ENCODE measurements around the gene RHOV. TPM values are rescaled to one million over a fixed set of nuclear protein-coding genes. Genes with fewer than 3 reads are reported as not detected.
A peak's percentile ranks its signal among the peaks of the same experiment; 100 is the strongest.

The RHOV gene
- total RNA-seq, 8 experiments from 2014 or later: 0.46 to 1.7 (median 0.83) TPM

GRCh38 chr15:40858706-40859105 is 15.3 kb downstream of the RHOV start:
- WGBS, 10 experiments: 53 to 100% (median 84%) methylated on average over 1 to 7 of the region's 10 CpGs; no CpG with 5 or more reads in 4 of the 10 experiments
- in situ Hi-C loops (cut with MboI; ENCODE audit: low pct_unique_long_range_greater_than_20kb in 2 of 9, low sequenced_read_pairs in 9 of 9, unreplicated experiment in 9 of 9): no loop called here
- Histone ChIP-seq H3K4me1 (replicated peaks in 1 of 2) (peaks cover 0 to 3% of the 10 kb centered on the region in 2 donors), H3K4me3 (no peak overlapping the region), H3K27ac (no peak overlapping the region)
- ATAC-seq (replicated peaks in 6 of 8): no peak

- ATAC-seq (replicated peaks in 6 of 8): peak; percentile 88 to 95 (median 92)
- in situ Hi-C loops (cut with MboI; ENCODE audit: low pct_unique_long_range_greater_than_20kb in 2 of 9, low sequenced_read_pairs in 9 of 9, unreplicated experiment in 9 of 9): no loop called here
- 0 to 100% (median 33%) methylated on average over 2 to 13 of the region's 15 CpGs; no CpG with 5 or more reads in 3 of the 10 experiments for WGBS, 10 experiments
- Histone ChIP-seq H3K4me3 (no peak overlapping the region), H3K4me1 (replicated peaks in 1 of 2) (peaks cover 0 to 3% of the 10 kb centered on the region in 2 donors), H3K27ac (no peak overlapping the region)
Measured at GRCh38 chr15:40857601-40858341, 16.3 kb downstream of the RHOV start.

GRCh38 chr15:40856746-40857145 is 17.3 kb downstream of the RHOV start:
- H3K4me3 ChIP-seq: no peak overlapping the region
- ATAC-seq (replicated peaks in 6 of 8): no peak
- WGBS, 10 experiments: 0 to 100% (median 47%) methylated on average over 1 to 5 of the region's 8 CpGs; no CpG with 5 or more reads in 3 of the 10 experiments
- H3K4me1 ChIP-seq (replicated peaks in 1 of 2): peaks cover 0 to 3% of the 10 kb centered on the region in 2 donors
- H3K27ac ChIP-seq: no peak overlapping the region
- in situ Hi-C loops (cut with MboI; ENCODE audit: low pct_unique_long_range_greater_than_20kb in 2 of 9, low sequenced_read_pairs in 9 of 9, unreplicated experiment in 9 of 9): no loop called here

GRCh38 chr15:40855706-40856234 is 18.3 kb downstream of the RHOV start:
- 31 to 74% (median 49%) methylated on average over 1 to 10 of the region's 13 CpGs; no CpG with 5 or more reads in 4 of the 10 experiments for WGBS, 10 experiments
- Histone ChIP-seq H3K4me1 (replicated peaks in 1 of 2) (peaks cover 0 to 3% of the 10 kb centered on the region in 2 donors), H3K27ac (no peak overlapping the region), H3K4me3 (no peak overlapping the region)
- in situ Hi-C loops (cut with MboI; ENCODE audit: low pct_unique_long_range_greater_than_20kb in 2 of 9, low sequenced_read_pairs in 9 of 9, unreplicated experiment in 9 of 9): no loop called here
- ATAC-seq (replicated peaks in 6 of 8): no peak

- in situ Hi-C loops (cut with MboI; ENCODE audit: low pct_unique_long_range_greater_than_20kb in 2 of 9, low sequenced_read_pairs in 9 of 9, unreplicated experiment in 9 of 9): no loop called here
- 43 to 65% (median 55%) methylated on average over 3 to 10 of the region's 10 CpGs; no CpG with 5 or more reads in 6 of the 10 experiments for WGBS, 10 experiments
Measured at GRCh38 chr15:40854161-40854560, 19.9 kb downstream of the RHOV start.

GRCh38 chr15:40853241-40853890 is 20.7 kb downstream of the RHOV start:
- H3K4me3 ChIP-seq: no peak overlapping the region
- no peak for ATAC-seq (replicated peaks in 6 of 8)
- H3K4me1 ChIP-seq (replicated peaks in 1 of 2): peaks cover 0 to 3% of the 10 kb centered on the region in 2 donors
- no peak overlapping the region for H3K27ac ChIP-seq
- WGBS, 10 experiments: 80 to 90% methylated on average over 2 to 7 of the region's 16 CpGs; no CpG with 5 or more reads in 8 of the 10 experiments
- in situ Hi-C loops (cut with MboI; ENCODE audit: low pct_unique_long_range_greater_than_20kb in 2 of 9, low sequenced_read_pairs in 9 of 9, unreplicated experiment in 9 of 9): no loop called here

More at GRCh38 chr15:40854161-40854560, 19.9 kb downstream of the RHOV start:
- no peak for ATAC-seq (replicated peaks in 6 of 8)
- Histone ChIP-seq H3K27ac (no peak overlapping the region), H3K4me3 (no peak overlapping the region), H3K4me1 (replicated peaks in 1 of 2) (peaks cover 0 to 3% of the 10 kb centered on the region in 2 donors)

GRCh38 chr15:40852529-40852928 is 21.5 kb downstream of the RHOV start:
- 53 to 89% (median 74%) methylated on average over 2 to 5 of the region's 5 CpGs; no CpG with 5 or more reads in 5 of the 10 experiments for WGBS, 10 experiments
- in situ Hi-C loops (cut with MboI; ENCODE audit: low pct_unique_long_range_greater_than_20kb in 2 of 9, low sequenced_read_pairs in 9 of 9, unreplicated experiment in 9 of 9): no loop called here
- no peak overlapping the region for H3K27ac ChIP-seq
- no peak overlapping the region for H3K4me3 ChIP-seq
- no peaks in the 10 kb centered on the region for H3K4me1 ChIP-seq (replicated peaks in 1 of 2)
- ATAC-seq (replicated peaks in 6 of 8): no peak

- ATAC-seq (replicated peaks in 6 of 8): no peak
- Histone ChIP-seq H3K4me1 (replicated peaks in 1 of 2) (peaks cover 0 to 2% of the 10 kb centered on the region in 2 donors), H3K27ac (no peak overlapping the region), H3K4me3 (no peak overlapping the region)
- in situ Hi-C loops (cut with MboI; ENCODE audit: low pct_unique_long_range_greater_than_20kb in 2 of 9, low sequenced_read_pairs in 9 of 9, unreplicated experiment in 9 of 9): no loop called here
- WGBS, 10 experiments: 59 to 100% (median 83%) methylated on average over 1 to 8 of the region's 8 CpGs; no CpG with 5 or more reads in 2 of the 10 experiments
Measured at GRCh38 chr15:40850576-40851112, 23.4 kb downstream of the RHOV start.

- Histone ChIP-seq H3K4me3 (no peak overlapping the region), H3K27ac (no peak overlapping the region), H3K4me1 (replicated peaks in 1 of 2) (peaks cover 0 to 2% of the 10 kb centered on the region in 2 donors)
- peak; percentile 38 to 82 (median 69) for ATAC-seq (replicated peaks in 6 of 8)
- in situ Hi-C loops (cut with MboI; ENCODE audit: low pct_unique_long_range_greater_than_20kb in 2 of 9, low sequenced_read_pairs in 9 of 9, unreplicated experiment in 9 of 9): no loop called here
- WGBS, 10 experiments: 0 to 83% (median 62%) methylated on average over 1 to 3 of the region's 7 CpGs; no CpG with 5 or more reads in 4 of the 10 experiments
Measured at GRCh38 chr15:40847223-40847961, 26.6 kb downstream of the RHOV start.

GRCh38 chr15:40846841-40847222 is 27.2 kb downstream of the RHOV start:
- Histone ChIP-seq H3K27ac (no peak overlapping the region), H3K4me1 (replicated peaks in 1 of 2) (peaks cover 0 to 2% of the 10 kb centered on the region in 2 donors), H3K4me3 (no peak overlapping the region)
- ATAC-seq (replicated peaks in 6 of 8): no peak
- in situ Hi-C loops (cut with MboI; ENCODE audit: low pct_unique_long_range_greater_than_20kb in 2 of 9, low sequenced_read_pairs in 9 of 9, unreplicated experiment in 9 of 9): no loop called here

- WGBS, 10 experiments: 40 to 100% (median 73%) methylated on average over 1 to 5 of the region's 8 CpGs; no CpG with 5 or more reads in 2 of the 10 experiments
Measured at GRCh38 chr15:40845511-40846284, 28.3 kb downstream of the RHOV start.

GRCh38 chr15:40845036-40845435 is 29.0 kb downstream of the RHOV start:
- peaks cover 0 to 2% of the 10 kb centered on the region in 2 donors for H3K4me1 ChIP-seq (replicated peaks in 1 of 2)
- in situ Hi-C loops (cut with MboI; ENCODE audit: low pct_unique_long_range_greater_than_20kb in 2 of 9, low sequenced_read_pairs in 9 of 9, unreplicated experiment in 9 of 9): no loop called here
- 39 to 93% (median 68%) methylated on average over 2 to 12 of the region's 12 CpGs; no CpG with 5 or more reads in 1 of the 10 experiments for WGBS, 10 experiments
- ATAC-seq (replicated peaks in 6 of 8): no peak
- H3K27ac ChIP-seq: no peak overlapping the region
- H3K4me3 ChIP-seq: no peak overlapping the region

More at GRCh38 chr15:40845511-40846284, 28.3 kb downstream of the RHOV start:
- H3K4me1 ChIP-seq (replicated peaks in 1 of 2): peaks cover 0 to 2% of the 10 kb centered on the region in 2 donors
- no peak overlapping the region for H3K4me3 ChIP-seq
- peak in 1 of 8 experiments; percentile 26 for ATAC-seq (replicated peaks in 6 of 8)
- H3K27ac ChIP-seq: no peak overlapping the region
- in situ Hi-C loops (cut with MboI; ENCODE audit: low pct_unique_long_range_greater_than_20kb in 2 of 9, low sequenced_read_pairs in 9 of 9, unreplicated experiment in 9 of 9): no loop called here
